ENCODE measurements around the gene SCT.

- TF ChIP-seq POLR2AphosphoS5 (IDR thresholded peaks at IDR 0.05; ENCODE audit: low read depth) (no peak), CTCF (conservative IDR thresholded peaks at IDR 0.05; ENCODE audit: low read depth in 2 of 2) (no peak), REST (IDR thresholded peaks at IDR 0.05; ENCODE audit: unreplicated experiment) (no peak)
These were observed 19.2 kb upstream of the SCT start for GRCh38 chr11:646214-646613.

All from GM23338 (cell line).